Mesendoderm (in vitro differentiated cells): ENCODE measurements around the gene PALD1.

Experiments used
- DNase-seq: peaks from one replicate; pipeline ENCODE4 v3.0.0; 2013
- H2AK5ac ChIP-seq: 2 replicates; pipeline ENCODE4 v1.6.1; 2013; ENCODE audit warnings: low read length, inconsistent platforms
- H2BK120ac ChIP-seq: 2 replicates; pipeline ENCODE4 v1.6.1; 2013; ENCODE audit warnings: low read depth, mild to moderate bottlenecking, low read length, moderate library complexity, mixed read lengths
- H2BK15ac ChIP-seq: replicated peaks from 2 replicates; pipeline ENCODE4 v1.6.1; 2013; ENCODE audit warnings: low read depth, mild to moderate bottlenecking, moderate library complexity
- H2BK5ac ChIP-seq: 2 replicates; pipeline ENCODE4 v1.6.1; 2013; ENCODE audit warnings: low read length, inconsistent platforms
- H3K18ac ChIP-seq: 2 replicates; pipeline ENCODE4 v1.6.1; 2013; ENCODE audit warnings: mild to moderate bottlenecking, low read length, mixed read lengths
- H3K23ac ChIP-seq: one replicate; pipeline ENCODE4 v1.6.1; 2013; ENCODE audit warnings: low read length
- H3K27ac ChIP-seq: 2 replicates; pipeline ENCODE4 v1.5.1; 2013; ENCODE audit warnings: low read depth, mild to moderate bottlenecking, inconsistent platforms, low read length, moderate library complexity
- H3K27me3 ChIP-seq: 2 replicates; pipeline ENCODE4 v1.6.1; 2013; ENCODE audit warnings: low read length, control low read depth, mild to moderate bottlenecking, inconsistent platforms; ENCODE audit not compliant: insufficient read depth, poor library complexity
- H3K36me3 ChIP-seq: 2 replicates; pipeline ENCODE4 v1.6.1; 2013; ENCODE audit warnings: low read length, inconsistent platforms; ENCODE audit not compliant: control insufficient read depth, insufficient read depth
- H3K4ac ChIP-seq: one replicate; pipeline ENCODE4 v1.6.1; 2013; ENCODE audit warnings: low read depth, mild to moderate bottlenecking, low read length, moderate library complexity
- H3K4me1 ChIP-seq: 2 replicates; pipeline ENCODE4 v1.6.1; 2013; ENCODE audit warnings: low read depth, low read length, inconsistent platforms; ENCODE audit not compliant: control insufficient read depth
- H3K4me2 ChIP-seq: 2 replicates; pipeline ENCODE4 v1.6.1; 2013; ENCODE audit warnings: low read length
- H3K4me3 ChIP-seq: 2 replicates; pipeline ENCODE4 v1.5.1; 2013; ENCODE audit warnings: mild to moderate bottlenecking, low read length
- H3K56ac ChIP-seq: one replicate; pipeline ENCODE4 v1.6.1; 2013; ENCODE audit warnings: low read length
- H3K79me1 ChIP-seq: 2 replicates; pipeline ENCODE4 v1.6.1; 2013; ENCODE audit warnings: low read length, inconsistent platforms
- H3K79me2 ChIP-seq: 2 replicates; pipeline ENCODE4 v1.6.1; 2013; ENCODE audit warnings: mild to moderate bottlenecking, low read length; ENCODE audit not compliant: control insufficient read depth, insufficient read depth
- H3K9ac ChIP-seq: 2 replicates; pipeline ENCODE4 v1.6.1; 2013; ENCODE audit warnings: low read length, inconsistent platforms
- H4K5ac ChIP-seq: one replicate; pipeline ENCODE4 v1.6.1; 2013; ENCODE audit warnings: low read length
- H4K8ac ChIP-seq: one replicate; pipeline ENCODE4 v1.6.1; 2013; ENCODE audit warnings: low read depth, mild to moderate bottlenecking, control low read depth, low read length, moderate library complexity
- WGBS: extraction: QIAGEN DNeasy Blood & Tissue Kit; methylation state at CpG from one replicate; pipeline ENCODE4 v1.1.7; 2013; ENCODE audit warnings: low lambda C conversion rate, missing lambda C conversion rate; ENCODE audit not compliant: insufficient coverage; ENCODE audit errors: extremely low coverage; 5-methylcytosine and 5-hydroxymethylcytosine counted together

Gene PALD1

DNA sequence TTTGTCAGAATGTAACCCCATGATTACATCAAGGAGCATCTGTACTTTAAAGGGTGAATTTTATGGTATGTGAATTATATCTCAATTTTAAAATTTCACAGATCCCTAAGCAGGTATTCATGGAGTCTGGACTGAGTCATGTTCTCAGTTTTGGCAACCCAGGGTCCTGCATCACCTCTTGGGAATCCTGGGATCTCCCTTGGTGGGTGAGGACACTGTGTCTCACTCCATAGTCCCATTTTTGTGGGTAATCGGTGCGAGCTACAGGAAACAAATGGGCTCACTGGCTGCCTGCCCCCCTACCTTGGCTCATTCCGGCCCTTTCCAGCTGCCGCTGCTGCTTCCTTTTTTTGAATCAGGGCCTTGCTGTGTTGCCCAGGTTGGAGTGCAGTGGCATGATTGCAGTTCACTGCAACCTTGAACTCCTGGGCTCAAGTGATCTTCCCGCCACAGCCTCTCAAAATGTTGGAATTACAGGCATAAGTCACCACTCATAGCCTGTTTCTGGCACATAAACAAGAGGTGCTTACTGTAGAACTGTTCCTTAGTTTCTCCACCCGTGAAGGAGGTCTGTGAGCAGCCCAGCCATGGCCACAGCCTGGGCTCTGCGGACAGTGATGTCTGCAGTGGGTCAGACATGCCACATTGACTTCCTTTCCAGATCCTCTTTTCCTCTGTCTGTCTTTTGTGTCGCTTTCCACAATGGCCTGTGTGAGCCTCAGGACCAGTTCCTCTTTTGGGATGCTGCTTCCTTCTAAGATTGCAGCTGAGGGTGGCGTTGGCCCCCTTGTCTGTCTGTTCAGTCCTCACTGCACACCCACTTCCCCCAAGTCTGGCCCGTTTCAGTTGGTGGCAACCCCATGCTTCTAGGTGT is 14.5 kb downstream of the PALD1 start:
- Histone ChIP-seq H3K4me3 (no peak overlapping the region), H3K9ac (peak overlapping the region; percentile 12), H3K79me2 (peaks cover 18% of the 10 kb centered on the region), H2BK5ac (peak overlapping the region; percentile 28), H3K36me3 (no peaks in the 10 kb centered on the region), H3K27ac (no peak overlapping the region), H3K18ac (peak overlapping the region; percentile 11), H3K23ac (no peak overlapping the region), H3K27me3 (no peaks in the 10 kb centered on the region), H2AK5ac (peak overlapping the region; percentile 72), H3K79me1 (peaks cover 26% of the 10 kb centered on the region), H2BK15ac (no peak overlapping the region), H2BK120ac (no peak overlapping the region), H3K56ac (peak overlapping the region; percentile 68), H4K8ac (no peak overlapping the region), H3K4me1 (peaks cover 19% of the 10 kb centered on the region), H3K4me2 (no peak overlapping the region), H3K4ac (no peak overlapping the region), H4K5ac (no peak overlapping the region)
- no CpG with 5 or more reads among the region's 10 CpGs for WGBS
- DNase-seq, result no peak

DNA sequence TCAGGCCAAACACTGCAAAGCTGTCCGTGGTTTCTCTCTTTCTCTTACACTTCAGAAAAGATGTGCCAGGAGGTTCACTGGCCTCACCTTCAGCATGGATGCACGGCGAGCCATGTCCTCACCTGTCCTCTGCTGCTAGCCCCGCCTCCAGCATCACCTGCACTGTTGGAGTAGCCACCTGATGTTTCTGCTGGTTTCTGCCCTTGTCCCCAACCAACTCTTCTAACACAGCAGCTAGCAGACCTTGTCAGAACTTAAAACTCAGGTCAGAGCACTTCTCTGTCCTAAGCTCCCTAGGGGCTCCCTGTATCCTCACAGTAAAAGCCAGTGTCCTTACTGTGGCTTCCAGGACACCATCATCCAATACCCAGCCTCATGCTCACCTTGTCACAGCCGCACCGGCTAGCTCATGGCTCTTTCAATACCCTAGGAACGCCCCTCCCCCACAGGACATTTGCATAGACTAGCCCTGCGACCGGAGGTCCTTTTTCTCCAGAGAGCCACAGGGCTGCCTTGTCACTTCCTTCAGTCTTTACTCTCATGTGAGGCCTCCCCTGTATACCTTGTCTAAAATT is 15.2 kb downstream of the PALD1 start:
- Histone ChIP-seq H2BK15ac (no peak overlapping the region), H3K4me2 (no peak overlapping the region), H4K5ac (peak overlapping the region; percentile 78), H2BK5ac (peak overlapping the region; percentile 28), H3K23ac (no peak overlapping the region), H3K56ac (peak overlapping the region; percentile 78), H3K79me2 (peaks cover 18% of the 10 kb centered on the region), H3K4ac (no peak overlapping the region), H3K36me3 (no peaks in the 10 kb centered on the region), H3K79me1 (peaks cover 26% of the 10 kb centered on the region), H3K18ac (peak overlapping the region; percentile 8), H3K4me3 (no peak overlapping the region), H4K8ac (no peak overlapping the region), H3K9ac (peak overlapping the region; percentile 12), H2BK120ac (no peak overlapping the region), H3K4me1 (peaks cover 19% of the 10 kb centered on the region), H3K27me3 (no peaks in the 10 kb centered on the region), H3K27ac (no peak overlapping the region), H2AK5ac (peak overlapping the region; percentile 72)
- no CpG with 5 or more reads among the region's 9 CpGs for WGBS
- DNase-seq, result peak; percentile 96

DNA sequence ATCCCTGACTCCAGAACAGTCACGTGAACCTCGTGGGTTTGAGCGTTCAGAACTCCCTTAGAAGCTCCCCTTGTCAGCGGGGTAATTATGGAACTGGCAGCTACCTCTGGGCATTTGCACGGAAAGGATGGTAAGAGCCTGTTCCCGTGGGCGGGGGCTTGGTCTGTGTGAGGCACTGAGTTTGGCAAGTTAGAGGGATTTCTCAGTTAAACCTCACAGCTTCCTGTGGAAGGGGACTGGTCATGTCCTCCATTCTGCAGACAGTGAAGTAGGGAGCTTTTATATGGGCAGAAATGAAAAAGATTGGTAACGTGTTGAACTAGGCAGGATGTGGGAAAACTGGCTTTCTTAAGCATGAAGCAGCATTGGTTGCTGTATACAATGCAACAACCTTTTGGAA is 16.0 kb downstream of the PALD1 start:
- Histone ChIP-seq H3K23ac (peak overlapping the region; percentile 92), H4K8ac (no peak overlapping the region), H3K4me3 (no peak overlapping the region), H2AK5ac (no peak overlapping the region), H3K27ac (no peak overlapping the region), H3K4me2 (no peak overlapping the region), H3K79me1 (peaks cover 26% of the 10 kb centered on the region), H2BK120ac (no peak overlapping the region), H3K18ac (peak overlapping the region; percentile 8), H4K5ac (no peak overlapping the region), H3K9ac (peak overlapping the region; percentile 9), H3K4ac (no peak overlapping the region), H3K36me3 (no peaks in the 10 kb centered on the region), H3K27me3 (no peaks in the 10 kb centered on the region), H3K56ac (peak overlapping the region; percentile 78), H2BK15ac (no peak overlapping the region), H3K79me2 (peaks cover 18% of the 10 kb centered on the region), H2BK5ac (peak overlapping the region; percentile 37), H3K4me1 (peaks cover 19% of the 10 kb centered on the region)
- no peak for DNase-seq
- no CpG with 5 or more reads among the region's 8 CpGs for WGBS

DNA sequence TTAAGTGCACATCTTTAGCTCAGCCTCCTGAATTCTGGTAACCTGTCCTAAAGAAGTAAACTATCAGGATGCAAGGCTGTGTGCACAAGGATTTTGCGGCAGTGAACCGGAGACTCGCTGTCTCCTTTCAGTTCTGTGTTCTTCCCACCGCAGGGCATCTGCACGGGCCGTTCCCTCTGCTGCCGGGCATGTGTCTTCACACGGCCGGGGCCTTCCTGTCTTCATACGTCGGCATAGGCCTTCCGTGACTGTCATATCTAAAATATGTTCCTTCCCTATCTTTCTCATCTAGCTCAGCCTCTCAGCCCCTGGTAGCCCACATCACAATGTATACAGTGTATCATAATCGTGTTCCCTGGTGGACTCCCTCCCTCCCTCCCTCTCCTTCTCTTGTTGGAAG is 16.4 kb downstream of the PALD1 start:
- no peak overlapping the region for H4K5ac ChIP-seq
- no CpG with 5 or more reads among the region's 13 CpGs for WGBS
- H2AK5ac ChIP-seq, result no peak overlapping the region
- no peaks in the 10 kb centered on the region for H3K36me3 ChIP-seq
- H3K79me2 ChIP-seq, result peaks cover 18% of the 10 kb centered on the region
- peaks cover 19% of the 10 kb centered on the region for H3K4me1 ChIP-seq
- H2BK15ac ChIP-seq, result no peak overlapping the region
- H3K4me3 ChIP-seq, result no peak overlapping the region
- no peak overlapping the region for H3K18ac ChIP-seq
- DNase-seq, result no peak
- no peak overlapping the region for H2BK5ac ChIP-seq
- H3K27ac ChIP-seq, result no peak overlapping the region
- no peak overlapping the region for H3K9ac ChIP-seq
- peaks cover 26% of the 10 kb centered on the region for H3K79me1 ChIP-seq
- H3K27me3 ChIP-seq, result no peaks in the 10 kb centered on the region
- no peak overlapping the region for H3K23ac ChIP-seq
- H4K8ac ChIP-seq, result no peak overlapping the region
- no peak overlapping the region for H2BK120ac ChIP-seq
- peak overlapping the region; percentile 78 for H3K56ac ChIP-seq
- H3K4ac ChIP-seq, result no peak overlapping the region
- H3K4me2 ChIP-seq, result no peak overlapping the region

GRCh38 chr10:70495691-70496261 is 17.2 kb downstream of the PALD1 start:
- no peak overlapping the region for H2BK5ac ChIP-seq
- H3K9ac ChIP-seq, result no peak overlapping the region
- H3K36me3 ChIP-seq, result no peaks in the 10 kb centered on the region
- H3K4ac ChIP-seq, result no peak overlapping the region
- H2AK5ac ChIP-seq, result no peak overlapping the region
- peaks cover 18% of the 10 kb centered on the region for H3K79me2 ChIP-seq
- peaks cover 28% of the 10 kb centered on the region for H3K79me1 ChIP-seq
- peaks cover 21% of the 10 kb centered on the region for H3K4me1 ChIP-seq
- no peak overlapping the region for H3K4me3 ChIP-seq
- no peak overlapping the region for H4K5ac ChIP-seq
- H3K27ac ChIP-seq, result no peak overlapping the region
- no peak overlapping the region for H3K4me2 ChIP-seq
- H4K8ac ChIP-seq, result no peak overlapping the region
- no CpG with 5 or more reads among the region's 4 CpGs for WGBS
- no peak for DNase-seq
- H2BK120ac ChIP-seq, result no peak overlapping the region
- H3K23ac ChIP-seq, result no peak overlapping the region
- H3K56ac ChIP-seq, result no peak overlapping the region
- H3K18ac ChIP-seq, result no peak overlapping the region
- H3K27me3 ChIP-seq, result no peaks in the 10 kb centered on the region
- H2BK15ac ChIP-seq, result no peak overlapping the region
